Liver (tissue), 9 donors: ENCODE data around the gene TBC1D5. TPM values are rescaled to one million over a fixed set of nuclear protein-coding genes. Genes with fewer than 3 reads are reported as not detected.

Experiments used
- DNase-seq: peaks from one replicate; pipeline ENCODE4 v3.0.0-alpha.2; 2017; ENCODE audit warnings: low spot score
- H3K27ac ChIP-seq, 2 donors: one replicate each; pipeline ENCODE4 v1.7.0; 2013; ENCODE audit warnings: inconsistent platforms in 2 of 2, low read length in 2 of 2, control low read depth in 1 of 2, low read depth in 1 of 2, mild to moderate bottlenecking in 1 of 2
- H3K27me3 ChIP-seq, 4 donors: one replicate each; pipeline versions ENCODE4 v1.6.1 to v1.7.0; 2013; ENCODE audit warnings: low read length in 3 of 4, inconsistent platforms in 1 of 4, mild to moderate bottlenecking in 1 of 4, moderate library complexity in 1 of 4; ENCODE audit not compliant: control insufficient read depth in 4 of 4, insufficient read depth in 4 of 4
- H3K36me3 ChIP-seq, 4 donors: one replicate each; pipeline versions ENCODE4 v1.6.1 to v1.7.0; 2013; ENCODE audit warnings: low read length in 3 of 4, mild to moderate bottlenecking in 3 of 4, low read depth in 1 of 4, moderate library complexity in 1 of 4; ENCODE audit not compliant: control insufficient read depth in 4 of 4, insufficient read depth in 3 of 4
- H3K4me1 ChIP-seq, 4 donors: one replicate each; pipeline versions ENCODE4 v1.6.1 to v1.7.0; 2013; ENCODE audit warnings: low read length in 3 of 4, mild to moderate bottlenecking in 3 of 4, moderate library complexity in 1 of 4; ENCODE audit not compliant: control insufficient read depth in 4 of 4, insufficient read depth in 4 of 4
- H3K4me3 ChIP-seq, 3 donors: one replicate each; pipeline versions ENCODE4 v1.6.1 to v1.7.0; 2013; ENCODE audit warnings: low read length in 3 of 3, control low read depth in 1 of 3, low read depth in 1 of 3, mild to moderate bottlenecking in 1 of 3
- H3K9ac ChIP-seq, 2 donors: one replicate each; pipeline ENCODE4 v1.7.0; 2013; ENCODE audit warnings: low read length in 2 of 2, mild to moderate bottlenecking in 2 of 2, moderate library complexity in 2 of 2, control low read depth in 1 of 2, low read depth in 1 of 2
- H3K9me3 ChIP-seq, 4 donors: one replicate each; pipeline versions ENCODE4 v1.6.1 to v1.7.0; 2013; ENCODE audit warnings: low read length in 3 of 4; ENCODE audit not compliant: control insufficient read depth in 4 of 4
- ATF3 ChIP-seq: IDR thresholded peaks from 2 replicates; pipeline ENCODE4 v1.6.1; 2016; ENCODE audit warnings: antibody characterized with exemption
- EGR1 ChIP-seq, 2 donors: IDR thresholded peaks; 2 replicates each; pipeline ENCODE4 v1.6.1; 2016 to 2018; ENCODE audit warnings: antibody characterized with exemption in 2 of 2, low read depth in 2 of 2
- FOXA1 ChIP-seq: IDR thresholded peaks from 2 replicates; pipeline ENCODE4 v1.6.1; 2016; ENCODE audit warnings: antibody characterized with exemption
- FOXA2 ChIP-seq: IDR thresholded peaks from 2 replicates; pipeline ENCODE4 v1.6.1; 2016; ENCODE audit warnings: antibody characterized with exemption
- GABPA ChIP-seq, 2 donors: IDR thresholded peaks in 1 of 2; conservative IDR thresholded peaks in 1 of 2; 2 replicates each; pipeline ENCODE4 v1.6.1; 2016; ENCODE audit warnings: antibody characterized with exemption in 2 of 2, mild to moderate bottlenecking in 1 of 2, moderate library complexity in 1 of 2
- HNF4A ChIP-seq, 2 donors: conservative IDR thresholded peaks; 2 replicates each; pipeline ENCODE4 v1.6.1; 2016; ENCODE audit warnings: antibody characterized with exemption in 2 of 2, mild to moderate bottlenecking in 2 of 2
- HNF4G ChIP-seq: IDR thresholded peaks from 2 replicates; pipeline ENCODE4 v1.6.1; 2016; ENCODE audit warnings: antibody characterized with exemption
- JUND ChIP-seq, 2 donors: IDR thresholded peaks; 2 replicates each; pipeline ENCODE4 v1.6.1; 2016; ENCODE audit warnings: antibody characterized with exemption in 2 of 2
- NR2F2 ChIP-seq: IDR thresholded peaks from 2 replicates; pipeline ENCODE4 v1.6.1; 2016; ENCODE audit warnings: antibody characterized with exemption
- REST ChIP-seq: IDR thresholded peaks from 2 replicates; pipeline ENCODE4 v1.6.1; 2016; ENCODE audit warnings: antibody characterized with exemption, mild to moderate bottlenecking
- RXRA ChIP-seq, 2 donors: IDR thresholded peaks; 2 replicates each; pipeline ENCODE4 v1.6.1; 2017 to 2018; ENCODE audit warnings: antibody characterized with exemption in 2 of 2, mild to moderate bottlenecking in 1 of 2
- SP1 ChIP-seq: IDR thresholded peaks from 2 replicates; pipeline ENCODE4 v1.6.1; 2018; ENCODE audit warnings: antibody characterized with exemption, mild to moderate bottlenecking
- TAF1 ChIP-seq: conservative IDR thresholded peaks from 2 replicates; pipeline ENCODE4 v1.6.1; 2016; ENCODE audit warnings: antibody characterized with exemption, mild to moderate bottlenecking
- YY1 ChIP-seq: IDR thresholded peaks from 2 replicates; pipeline ENCODE4 v1.6.1; 2016; ENCODE audit warnings: antibody characterized with exemption, mild to moderate bottlenecking
- ZBTB33 ChIP-seq: IDR thresholded peaks from 2 replicates; pipeline ENCODE4 v1.6.1; 2016; ENCODE audit warnings: antibody characterized with exemption
- WGBS: extraction: QIAGEN DNeasy Blood & Tissue Kit; methylation state at CpG from one replicate; pipeline ENCODE4 v1.1.7; 2013; 5-methylcytosine and 5-hydroxymethylcytosine counted together
- polyA plus RNA-seq, 2 donors: library from polyadenylated mRNA; stranded (reverse) in 1 of 2; unstranded in 1 of 2; fragments of 200-250 nt in 1 of 2; fragments of >200 nt in 1 of 2; fragmentation: Nextera tagmentation in 1 of 2; extraction: Ambion mirVana in 1 of 2; gene quantifications; one replicate each; pipeline versions ENCODE4 v1.2.1 to v1.2.3, GENCODE V29; 2013 to 2015
- total RNA-seq, 2 donors: library from RNA; depleted of rRNA; stranded (reverse); fragments of >200 nt; gene quantifications; one replicate each; pipeline ENCODE4 v1.2.3, GENCODE V29; 2014
- donor health status: healthy.
- donor health status: healthy.
- donor health status: healthy.
- donor health status: healthy.
- donor health status: healthy.

The TBC1D5 gene
- total and polyA plus RNA-seq, 4 donors = 9.1 to 45.6 (median 25.6) TPM

GRCh38 chr3:17717411-17717810, 25.0 kb downstream of the TBC1D5 start:
- TF ChIP-seq TAF1 = no peak
- TF ChIP-seq RXRA (IDR thresholded peaks at IDR 0.05) = no peak
- TF ChIP-seq YY1 = no peak
- no peak for TF ChIP-seq FOXA2
- TF ChIP-seq NR2F2 = no peak
- no peak for TF ChIP-seq ZBTB33
- TF ChIP-seq ATF3 = no peak
- no peak for TF ChIP-seq REST
- TF ChIP-seq SP1 = no peak
- TF ChIP-seq EGR1 (IDR thresholded peaks at IDR 0.05; ENCODE audit: low read depth in 2 of 2) = no peak
- no peak for TF ChIP-seq JUND (IDR thresholded peaks at IDR 0.05)
- no peak for TF ChIP-seq FOXA1
- Histone ChIP-seq H3K4me1 (peaks cover 0 to 3% (median 0%) of the 10 kb centered on the region in 4 donors), H3K27ac (no peak overlapping the region), H3K27me3 (no peaks in the 10 kb centered on the region), H3K9ac (no peak overlapping the region), H3K9me3 (peaks cover 0 to 12% (median 7%) of the 10 kb centered on the region in 4 donors), H3K4me3 (no peak overlapping the region), H3K36me3 (peaks cover 2 to 13% (median 11%) of the 10 kb centered on the region in 4 donors)
- no peak for DNase-seq

GRCh38 chr3:17714473-17714872, 28.0 kb downstream of the TBC1D5 start:
- no peak overlapping the region for H3K9ac ChIP-seq
- H3K36me3 ChIP-seq = peaks cover 2 to 13% (median 11%) of the 10 kb centered on the region in 4 donors
- TF ChIP-seq TAF1 (no peak), HNF4A (conservative IDR thresholded peaks at IDR 0.05) (no peak)
- H3K27me3 ChIP-seq = no peaks in the 10 kb centered on the region
- H3K4me3 ChIP-seq = no peak overlapping the region
- WGBS = 83% methylated on average over 2 of the region's 2 CpGs
- H3K9me3 ChIP-seq = peaks cover 0 to 12% (median 7%) of the 10 kb centered on the region in 4 donors
- DNase-seq = no peak
- no peaks in the 10 kb centered on the region for H3K4me1 ChIP-seq
- H3K27ac ChIP-seq = no peak overlapping the region

- no peak overlapping the region for H3K27ac ChIP-seq
- no peak for DNase-seq
- H3K4me1 ChIP-seq = no peaks in the 10 kb centered on the region
- peaks cover 1 to 7% (median 2%) of the 10 kb centered on the region in 4 donors for H3K9me3 ChIP-seq
- 76% methylated on average over 1 of the region's 1 CpG for WGBS
- no peak overlapping the region for H3K9ac ChIP-seq
- TF ChIP-seq NR2F2 (no peak), FOXA1 (no peak), SP1 (no peak), GABPA (IDR thresholded peaks at IDR 0.05 in 1 of 2, conservative IDR thresholded peaks at IDR 0.05 in 1 of 2) (no peak), FOXA2 (no peak), HNF4G (no peak), EGR1 (IDR thresholded peaks at IDR 0.05; ENCODE audit: low read depth in 2 of 2) (no peak), REST (no peak), HNF4A (conservative IDR thresholded peaks at IDR 0.05) (no peak)
- H3K27me3 ChIP-seq = no peaks in the 10 kb centered on the region
- H3K4me3 ChIP-seq = no peak overlapping the region
- H3K36me3 ChIP-seq = peaks cover 1 to 4% (median 2%) of the 10 kb centered on the region in 4 donors
Observed at GRCh38 chr3:17709236-17709810, 33.1 kb downstream of the TBC1D5 start.
